HEK293 (cell line): ENCODE data around the gene FILIP1.
A peak's percentile ranks its signal among the peaks of the same experiment; 100 is the strongest.

Experiments
- CTCF ChIA-PET: fragments of 350-600 bp; formaldehyde crosslinking; extraction: SDS; loops from one replicate; lab custom pipeline; 2021; ENCODE audit warnings: antibody characterized with exemption; lab: Yijun Ruan, JAX
- POLR2A ChIA-PET: fragments of 300-600 bp; formaldehyde crosslinking; extraction: SDS; loops from one replicate; lab custom pipeline; 2020; ENCODE audit warnings: antibody characterized with exemption, inconsistent platforms; lab: Yijun Ruan, JAX
- H3K27ac ChIP-seq: fragments of 200-500 bp; sonication (Bioruptor generic); 2 replicates; pipeline ENCODE4 v1.5.1; 2014; ENCODE audit warnings: low read depth, low read length, control low read depth, inconsistent platforms; ENCODE audit errors: extremely low read depth
- H3K36me3 ChIP-seq, 2 experiments: fragments of 200-500 bp in 1 of 2; sonication (Bioruptor generic) in 1 of 2; 1 replicate in 1 of 2; 2 replicates in 1 of 2; pipeline ENCODE4 v1.5.1; 2014 to 2017; ENCODE audit warnings: inconsistent platforms in 2 of 2, low read length in 2 of 2; ENCODE audit not compliant: control insufficient read depth in 2 of 2, insufficient read depth in 1 of 2
- H3K4me1 ChIP-seq: fragments of 200-500 bp; sonication (Bioruptor generic); 2 replicates; pipeline ENCODE4 v1.5.1; 2014; ENCODE audit warnings: mild to moderate bottlenecking, low read length, inconsistent platforms; ENCODE audit not compliant: control insufficient read depth, insufficient read depth
- H3K4me3 ChIP-seq: 2 replicates; pipeline ENCODE4 v1.5.1; 2011; ENCODE audit warnings: low read depth, mild to moderate bottlenecking, control low read depth, low read length, moderate library complexity
- H3K9me3 ChIP-seq: fragments of 200-500 bp; sonication (Bioruptor generic); 2 replicates; pipeline ENCODE4 v1.5.1; 2014; ENCODE audit warnings: low read depth, low read length, inconsistent platforms; ENCODE audit not compliant: control insufficient read depth, insufficient read depth
- HIC1 ChIP-seq: fragments of 450-650 bp; formaldehyde crosslinking; IDR thresholded peaks from 2 replicates; pipeline ENCODE4 v1.5.1; 2016; ENCODE audit warnings: missing biosample characterization, missing genetic modification characterization
- KLF10 ChIP-seq: fragments of 450-650 bp; IDR thresholded peaks from 2 replicates; pipeline ENCODE4 v1.5.1; 2018; ENCODE audit warnings: missing biosample characterization, mild to moderate bottlenecking, missing genetic modification characterization
- PRDM1 ChIP-seq: fragments of 450-650 bp; formaldehyde crosslinking; IDR thresholded peaks from 2 replicates; pipeline ENCODE4; 2016; ENCODE audit warnings: missing biosample characterization, missing genetic modification characterization
- PRDM6 ChIP-seq: fragments of 450-650 bp; formaldehyde crosslinking; IDR thresholded peaks from 2 replicates; pipeline ENCODE4 v1.5.1; 2017; ENCODE audit warnings: missing biosample characterization, missing genetic modification characterization
- YY2 ChIP-seq: fragments of 450-650 bp; formaldehyde crosslinking; IDR thresholded peaks from 2 replicates; pipeline ENCODE4 v1.5.1; 2016; ENCODE audit warnings: missing biosample characterization, missing genetic modification characterization
- ZBTB20 ChIP-seq: fragments of 450-650 bp; formaldehyde crosslinking; IDR thresholded peaks from 2 replicates; pipeline ENCODE4 v1.5.1; 2016; ENCODE audit warnings: missing biosample characterization, missing genetic modification characterization
- ZFHX2 ChIP-seq: fragments of 450-650 bp; formaldehyde crosslinking; conservative IDR thresholded peaks from 2 replicates; pipeline ENCODE4 v1.5.1; 2016; ENCODE audit warnings: missing biosample characterization, missing genetic modification characterization
- ZFP37 ChIP-seq: fragments of 450-650 bp; formaldehyde crosslinking; IDR thresholded peaks from 2 replicates; pipeline ENCODE4 v1.5.1; 2016; ENCODE audit warnings: missing biosample characterization, missing genetic modification characterization
- ZFP69B ChIP-seq: fragments of 450-650 bp; formaldehyde crosslinking; IDR thresholded peaks from 2 replicates; pipeline ENCODE4 v1.5.1; 2016; ENCODE audit warnings: missing biosample characterization, missing genetic modification characterization
- ZNF157 ChIP-seq: fragments of 450-650 bp; formaldehyde crosslinking; IDR thresholded peaks from 2 replicates; pipeline ENCODE4 v1.5.1; 2016; ENCODE audit warnings: missing biosample characterization, missing genetic modification characterization
- ZNF202 ChIP-seq: fragments of 450-650 bp; formaldehyde crosslinking; IDR thresholded peaks from 2 replicates; pipeline ENCODE4 v1.5.1; 2016; ENCODE audit warnings: missing biosample characterization, missing genetic modification characterization, borderline replicate concordance
- ZNF221 ChIP-seq: fragments of 450-650 bp; formaldehyde crosslinking; IDR thresholded peaks from 2 replicates; pipeline ENCODE4 v1.5.1; 2017; ENCODE audit warnings: missing biosample characterization, missing genetic modification characterization, borderline replicate concordance
- ZNF239 ChIP-seq: fragments of 450-650 bp; formaldehyde crosslinking; IDR thresholded peaks from 2 replicates; pipeline ENCODE4 v1.5.1; 2016; ENCODE audit warnings: missing biosample characterization, missing genetic modification characterization
- ZNF302 ChIP-seq: fragments of 450-650 bp; formaldehyde crosslinking; IDR thresholded peaks from 2 replicates; pipeline ENCODE4 v1.5.1; 2016; ENCODE audit warnings: missing biosample characterization, missing genetic modification characterization, low read depth
- ZNF335 ChIP-seq: fragments of 450-650 bp; formaldehyde crosslinking; conservative IDR thresholded peaks from 2 replicates; pipeline ENCODE4 v1.5.1; 2016; ENCODE audit warnings: missing biosample characterization, missing genetic modification characterization
- ZNF426 ChIP-seq: fragments of 450-650 bp; formaldehyde crosslinking; IDR thresholded peaks from 2 replicates; pipeline ENCODE4 v1.5.1; 2017; ENCODE audit warnings: missing biosample characterization, missing genetic modification characterization, mild to moderate bottlenecking, inconsistent platforms, moderate library complexity
- ZNF488 ChIP-seq: fragments of 450-650 bp; formaldehyde crosslinking; IDR thresholded peaks from 2 replicates; pipeline ENCODE4 v1.5.1; 2016; ENCODE audit warnings: missing biosample characterization, missing genetic modification characterization
- ZNF501 ChIP-seq: fragments of 450-650 bp; formaldehyde crosslinking; IDR thresholded peaks from 2 replicates; pipeline ENCODE4 v1.5.1; 2016; ENCODE audit warnings: missing biosample characterization, missing genetic modification characterization
- ZNF510 ChIP-seq: fragments of 450-650 bp; formaldehyde crosslinking; IDR thresholded peaks from 2 replicates; pipeline ENCODE4 v1.5.1; 2018; ENCODE audit warnings: mild to moderate bottlenecking, missing genetic modification characterization, missing biosample characterization; ENCODE audit not compliant: insufficient replicate concordance
- ZNF521 ChIP-seq: fragments of 450-650 bp; formaldehyde crosslinking; IDR thresholded peaks from 2 replicates; pipeline ENCODE4 v1.5.1; 2017; ENCODE audit warnings: missing biosample characterization, mild to moderate bottlenecking, missing genetic modification characterization
- ZNF558 ChIP-seq: fragments of 450-650 bp; formaldehyde crosslinking; IDR thresholded peaks from 2 replicates; pipeline ENCODE4 v1.5.1; 2016; ENCODE audit warnings: missing biosample characterization, missing genetic modification characterization
- ZNF580 ChIP-seq: fragments of 450-650 bp; formaldehyde crosslinking; IDR thresholded peaks from 2 replicates; pipeline ENCODE4 v1.5.1; 2016; ENCODE audit warnings: missing biosample characterization, missing genetic modification characterization
- ZNF585B ChIP-seq: fragments of 450-650 bp; formaldehyde crosslinking; IDR thresholded peaks from 2 replicates; pipeline ENCODE4 v1.5.1; 2016; ENCODE audit warnings: missing biosample characterization, missing genetic modification characterization
- ZNF600 ChIP-seq: fragments of 450-650 bp; formaldehyde crosslinking; IDR thresholded peaks from 2 replicates; pipeline ENCODE4 v1.5.1; 2016; ENCODE audit warnings: missing biosample characterization, missing genetic modification characterization
- ZNF654 ChIP-seq: fragments of 450-650 bp; formaldehyde crosslinking; IDR thresholded peaks from 2 replicates; pipeline ENCODE4 v1.5.1; 2016; ENCODE audit warnings: low read depth, missing biosample characterization, missing genetic modification characterization
- ZNF747 ChIP-seq: fragments of 450-650 bp; formaldehyde crosslinking; IDR thresholded peaks from 2 replicates; pipeline ENCODE4 v1.5.1; 2016; ENCODE audit warnings: missing biosample characterization, missing genetic modification characterization
- TF ChIP-seq, protein P1 (sequence below): fragments of 450-650 bp; formaldehyde crosslinking; IDR thresholded peaks from 2 replicates; pipeline ENCODE4 v1.5.1; 2016; ENCODE audit warnings: missing biosample characterization, missing genetic modification characterization

FILIP1 gene

GRCh38 chr6:75351570-75351969 lies 142.0 kb downstream of the FILIP1 start (continued):
- 0 out of 2 replicates have a peak, but pooled peaks have one; percentile 45 for TF ChIP-seq ZNF558 (tag by site-specific recombination)

- ChIA-PET CTCF (interaction anchor here (0.6 to 1.1 kb wide), 3 partner anchors 20 to 140 kb away, joined by 3 to 5 read pairs (median 4); no protein-coding TSS in a partner anchor), POLR2A (no interaction called here)
- peaks cover 31% of the 10 kb centered on the region for H3K4me1 ChIP-seq
- no peak for TF ChIP-seq ZNF558 (tag by site-specific recombination)
- no peak for TF ChIP-seq ZNF221 (tag by site-specific recombination)
- TF ChIP-seq ZNF239 (tag by site-specific recombination) = no peak
- no peak for TF ChIP-seq ZNF654
- 0 out of 2 replicates have a peak, but pooled peaks have one; percentile 4 for TF ChIP-seq PRDM6
- no peak for TF ChIP-seq KLF10
- peak; percentile 63 for TF ChIP-seq ZNF600
- TF ChIP-seq ZFP37 (tag by site-specific recombination) = no peak
- no peaks in the 10 kb centered on the region for H3K9me3 ChIP-seq
- H3K4me3 ChIP-seq = no peak overlapping the region
- no peak overlapping the region for H3K27ac ChIP-seq
- no peaks in the 10 kb centered on the region for H3K36me3 ChIP-seq
Observed at GRCh38 chr6:75350808-75351207, 142.8 kb downstream of the FILIP1 start.

DNA sequence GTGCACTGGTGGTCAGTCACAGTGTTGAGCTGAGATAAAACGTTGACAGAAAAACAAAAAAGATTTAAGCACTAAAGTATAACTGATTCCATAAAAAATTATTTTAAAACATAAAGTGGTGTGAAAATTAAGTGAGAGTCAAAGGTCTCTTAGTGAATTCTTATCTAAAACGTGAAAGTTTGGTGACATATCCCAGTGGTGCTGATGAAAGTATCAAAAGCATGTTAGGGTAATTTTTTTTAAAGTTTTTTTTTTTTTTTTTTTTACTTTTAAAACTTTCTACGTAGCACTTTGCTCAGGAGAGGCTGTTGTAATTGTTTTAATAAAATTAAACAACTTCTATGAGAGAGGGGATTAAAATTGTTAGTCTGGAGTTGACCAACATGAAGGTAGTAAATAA lies 143.4 kb downstream of the FILIP1 start:
- Histone ChIP-seq H3K36me3 (no peaks in the 10 kb centered on the region), H3K9me3 (no peaks in the 10 kb centered on the region), H3K4me1 (peaks cover 31% of the 10 kb centered on the region), H3K27ac (no peak overlapping the region; the same call in 1 of the 2 replicates), H3K4me3 (no peak overlapping the region)
- ChIA-PET POLR2A (interaction anchor here (0.7 to 1.5 kb wide), 4 partner anchors 16 to 341 kb away, joined by 3 to 11 read pairs (median 4); partner anchors contain the start of genes SENP6 and TMEM30A), CTCF (interaction anchor here (0.7 to 1.6 kb wide), 4 partner anchors 19 to 52 kb away, joined by 3 to 14 read pairs (median 4); no protein-coding TSS in a partner anchor)
- TF ChIP-seq ZNF302 (tag by site-specific recombination) (no peak), ZFP69B (tag by site-specific recombination) (no peak), PRDM1 (tag by site-specific recombination) (peak; percentile 77), HIC1 (tag by site-specific recombination) (no peak), ZNF521 (tag by site-specific recombination) (no peak), ZNF157 (no peak), ZFHX2 (no peak), ZNF202 (tag by site-specific recombination) (no peak), ZNF335 (tag by site-specific recombination) (peak; percentile 13; the same call in 1 of the 2 replicates), ZNF510 (no peak), ZNF426 (tag by site-specific recombination) (no peak), ZNF488 (tag by site-specific recombination) (no peak), ZNF747 (tag by site-specific recombination) (no peak), ZNF501 (tag by site-specific recombination) (no peak), YY2 (tag by site-specific recombination) (no peak), ZBTB20 (no peak), ZNF585B (no peak), ZNF580 (tag by site-specific recombination) (no peak), PRDM6 (no peak)
- TF ChIP-seq, protein P1, sequence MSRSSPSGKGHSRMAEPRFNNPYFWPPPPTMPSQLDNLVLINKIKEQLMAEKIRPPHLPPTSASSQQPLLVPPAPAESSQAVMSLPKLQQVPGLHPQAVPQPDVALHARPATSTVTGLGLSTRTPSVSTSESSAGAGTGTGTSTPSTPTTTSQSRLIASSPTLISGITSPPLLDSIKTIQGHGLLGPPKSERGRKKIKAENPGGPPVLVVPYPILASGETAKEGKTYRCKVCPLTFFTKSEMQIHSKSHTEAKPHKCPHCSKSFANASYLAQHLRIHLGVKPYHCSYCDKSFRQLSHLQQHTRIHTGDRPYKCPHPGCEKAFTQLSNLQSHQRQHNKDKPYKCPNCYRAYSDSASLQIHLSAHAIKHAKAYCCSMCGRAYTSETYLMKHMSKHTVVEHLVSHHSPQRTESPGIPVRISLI (tag by site-specific recombination) = peak; percentile 83; the same call in 1 of the 2 replicates
